DMS53 treated with DMSO at 0.1 percent for 48 hours (cell line): ENCODE measurements around the gene EMC7.
A peak's percentile ranks its signal among the peaks of the same experiment; 100 is the strongest.

Experiments
- DNase-seq: peaks from one replicate; lab custom pipeline; 2025; ENCODE audit not compliant: unreplicated experiment; lab: John Stamatoyannopoulos, UW

Gene EMC7

GRCh38 chr15:34038871-34039789, 62.5 kb downstream of the EMC7 start, which contains the start of gene AVEN:
AVEN (minus strand) TSS chr15:34039204; CDS start chr15:34039046, 158 bp downstream.
- peak; percentile 7 for DNase-seq

- peak; percentile 30 for DNase-seq
Measured at GRCh38 chr15:34038023-34038870, 63.4 kb downstream of the EMC7 start.
